K562 (cell line): ENCODE measurements around the gene NR1I3. TPM values are rescaled to one million over a fixed set of nuclear protein-coding genes. Genes with fewer than 3 reads are reported as not detected.
A peak's percentile ranks its signal among the peaks of the same experiment; 100 is the strongest.

ENCODE experiments used
- ATAC-seq: fragments of 200-7000 bp; cut with Tn5 transposase; 3 replicates; pipeline ENCODE4 v1.9.1; 2020; ENCODE audit warnings: moderate library complexity
- BruUV-seq: library from RNA; stranded (reverse); fragments of 400-500 nt; replicated peaks from 2 replicates; lab custom pipeline; 2021; lab: Mats Ljungman, UMichigan
- CTCF ChIA-PET: fragments of 300-600 bp; formaldehyde crosslinking; extraction: SDS; loops from one replicate; lab custom pipeline; 2021; ENCODE audit warnings: low intra/inter-chr PET ratio; lab: Yijun Ruan, JAX
- POLR2A ChIA-PET: fragments of 300-600, 350-650 bp; sonication (Branson Sonifier 250); formaldehyde crosslinking; extraction: SDS; loops from one replicate; lab custom pipeline; 2021; ENCODE audit warnings: antibody characterized with exemption, inconsistent platforms; lab: Yijun Ruan, JAX
- DNase-seq, 4 experiments: peaks; one replicate each; pipeline versions ENCODE4 v3.0.0 to v3.0.0-alpha.2; 2011 to 2018; ENCODE audit warnings: low spot score in 3 of 4, mixed read lengths in 3 of 4; ENCODE audit errors: extremely low read depth in 1 of 4
- FAIRE-seq: peaks from 2 replicates; lab custom pipeline; 2011; peaks lifted over from hg19 to GRCh38; lab: Jason Lieb, UNC
- H2AFZ ChIP-seq: 2 replicates; pipeline ENCODE4 v1.6.0; 2011; ENCODE audit warnings: low read depth, low read length, control low read depth, inconsistent platforms
- H3K27ac ChIP-seq: fragments of 200-600 bp; 3 replicates; pipeline ENCODE4 v1.8.0; 2011; ENCODE audit warnings: low read depth, mild to moderate bottlenecking, control low read depth, inconsistent platforms, low read length, moderate library complexity, mixed read lengths; ENCODE audit errors: extremely low read depth
- H3K27me3 ChIP-seq, 2 experiments: fragments of 300-600 bp in 1 of 2; 2 replicates in 1 of 2; 3 replicates in 1 of 2; pipeline versions ENCODE4 v1.6.0 to v1.8.0; 2011; ENCODE audit warnings: inconsistent platforms in 2 of 2, low read length in 2 of 2, mild to moderate bottlenecking in 1 of 2, mixed read lengths in 1 of 2, moderate library complexity in 1 of 2; ENCODE audit not compliant: control insufficient read depth in 2 of 2, insufficient read depth in 2 of 2
- H3K36me3 ChIP-seq: fragments of 300-600 bp; 3 replicates; pipeline ENCODE4 v1.8.0; 2011; ENCODE audit warnings: mild to moderate bottlenecking, low read length, inconsistent platforms; ENCODE audit not compliant: control insufficient read depth, insufficient read depth
- H3K4me1 ChIP-seq, 2 experiments: fragments of 200-600 bp in 1 of 2; replicated peaks in 1 of 2; 2 replicates in 1 of 2; 3 replicates in 1 of 2; pipeline versions ENCODE4 v1.5.1 to v1.8.0; 2011; ENCODE audit warnings: inconsistent platforms in 2 of 2, low read length in 2 of 2, mild to moderate bottlenecking in 1 of 2, mixed read lengths in 1 of 2, moderate library complexity in 1 of 2; ENCODE audit not compliant: control insufficient read depth in 2 of 2, insufficient read depth in 2 of 2
- H3K4me2 ChIP-seq: 2 replicates; pipeline ENCODE4 v1.6.1; 2011; ENCODE audit warnings: low read length, control low read depth, inconsistent platforms, mixed read lengths; ENCODE audit not compliant: insufficient read depth
- H3K4me3 ChIP-seq: fragments of 200-600 bp; sonication (generic), shearing (Covaris generic); 2 replicates; pipeline ENCODE4 v1.5.1; 2016; ENCODE audit warnings: control low read depth, inconsistent platforms
- H3K79me2 ChIP-seq: fragments of 200-600 bp; 3 replicates; pipeline ENCODE4 v1.8.0; 2011; ENCODE audit warnings: low read length, inconsistent platforms; ENCODE audit not compliant: control insufficient read depth, insufficient read depth
- H3K9ac ChIP-seq, 2 experiments: 2 replicates each; pipeline versions ENCODE4 v1.6.0 to v1.6.1; 2011; ENCODE audit warnings: low read depth in 2 of 2, low read length in 2 of 2, control low read depth in 1 of 2, inconsistent platforms in 1 of 2, mild to moderate bottlenecking in 1 of 2, mixed read lengths in 1 of 2; ENCODE audit not compliant: insufficient read depth in 1 of 2
- H3K9me1 ChIP-seq: one replicate; pipeline ENCODE4 v1.6.0; 2011; ENCODE audit warnings: inconsistent platforms, mild to moderate bottlenecking, low read length, moderate library complexity; ENCODE audit not compliant: control insufficient read depth, insufficient read depth
- H3K9me3 ChIP-seq: replicated peaks from 2 replicates; pipeline ENCODE4 v1.5.1; 2011; ENCODE audit warnings: low read depth, low read length, inconsistent platforms; ENCODE audit not compliant: control insufficient read depth, insufficient read depth
- H4K20me1 ChIP-seq: replicated peaks from 2 replicates; pipeline ENCODE4 v1.6.1; 2011; ENCODE audit warnings: low read length, inconsistent platforms, mixed read lengths; ENCODE audit not compliant: control insufficient read depth, insufficient read depth
- ASH1L ChIP-seq: fragments of 450-650 bp; IDR thresholded peaks from 2 replicates; pipeline ENCODE4 v1.6.1; 2018; ENCODE audit warnings: borderline replicate concordance, mild to moderate bottlenecking, low read depth; ENCODE audit not compliant: partially characterized antibody
- ATF7 ChIP-seq: fragments of 450-650 bp; IDR thresholded peaks from 2 replicates; pipeline ENCODE4 v1.7.1; 2014; ENCODE audit warnings: mild to moderate bottlenecking, moderate library complexity
- CBX3 ChIP-seq, 2 experiments: IDR thresholded peaks; 1 replicate in 1 of 2; 2 replicates in 1 of 2; pipeline ENCODE4 v1.6.1; 2012; ENCODE audit warnings: inconsistent platforms in 2 of 2, low read length in 2 of 2, borderline replicate concordance in 1 of 2, control low read depth in 1 of 2
- CC2D1A ChIP-seq: fragments of 450-650 bp; IDR thresholded peaks from 2 replicates; pipeline ENCODE4 v1.6.1; 2017; ENCODE audit warnings: mild to moderate bottlenecking
- ELF1 ChIP-seq: fragments of 200-800 bp; sonication (Bioruptor generic); IDR thresholded peaks from 2 replicates; pipeline ENCODE4 v1.6.1; 2016; ENCODE audit warnings: missing genetic modification characterization, missing compliant biosample characterization
- LARP7 ChIP-seq: fragments of 450-650 bp; IDR thresholded peaks from 2 replicates; pipeline ENCODE4 v1.6.1; 2016
- MAZ ChIP-seq, 2 experiments: fragments of 450-650 bp in 1 of 2; sonication (generic) in 1 of 2; formaldehyde crosslinking; IDR thresholded peaks in 1 of 2; conservative IDR thresholded peaks in 1 of 2; 2 replicates each; pipeline versions ENCODE4 v1.4.0 to v1.5.0; 2020; ENCODE audit warnings: mild to moderate bottlenecking in 1 of 2, missing genetic modification reagents in 1 of 2
- RAD21 ChIP-seq, 2 experiments: fragments of 250-450 bp in 1 of 2; fragments of 450-650 bp in 1 of 2; sonication (Bioruptor Pico) in 1 of 2; formaldehyde crosslinking in 1 of 2; IDR thresholded peaks in 1 of 2; conservative IDR thresholded peaks in 1 of 2; 2 replicates each; pipeline versions ENCODE4 v1.4.0 to v1.8.0; 2020 to 2022; ENCODE audit warnings: mild to moderate bottlenecking in 2 of 2, moderate library complexity in 1 of 2
- RB1 ChIP-seq: fragments of 450-650 bp; IDR thresholded peaks from 2 replicates; pipeline ENCODE4 v1.6.1; 2017; ENCODE audit warnings: low read depth, mild to moderate bottlenecking
- SMC3 ChIP-seq: conservative IDR thresholded peaks from 2 replicates; pipeline ENCODE4 v1.6.1; 2011; ENCODE audit warnings: low read depth, low read length, improper control_type of control experiment; ENCODE audit not compliant: insufficient read depth
- SPI1 ChIP-seq: IDR thresholded peaks from 2 replicates; pipeline ENCODE4 v1.6.1; 2011; ENCODE audit warnings: low read depth, low read length, control low read depth, borderline replicate concordance
- TFAP4 ChIP-seq: sonication (generic); formaldehyde crosslinking; IDR thresholded peaks from 2 replicates; pipeline ENCODE4 v1.8.0; 2022; ENCODE audit warnings: missing genetic modification reagents, mild to moderate bottlenecking, moderate library complexity, borderline replicate concordance
- XRCC5 ChIP-seq: fragments of 200-400 bp; formaldehyde crosslinking; IDR thresholded peaks from 2 replicates; pipeline ENCODE4 v1.6.1; 2017; ENCODE audit warnings: low read depth, mild to moderate bottlenecking, low read length
- YY1 ChIP-seq, 3 experiments: IDR thresholded peaks; 2 replicates each; pipeline ENCODE4 v1.6.1; 2011; ENCODE audit warnings: low read length in 2 of 3, mild to moderate bottlenecking in 2 of 3, moderate library complexity in 2 of 3, borderline replicate concordance in 1 of 3, control low read depth in 1 of 3, low read depth in 1 of 3; ENCODE audit not compliant: insufficient read depth in 3 of 3, insufficient replicate concordance in 2 of 3, control insufficient read depth in 1 of 3, insufficient read length in 1 of 3; ENCODE audit errors: extremely low read depth in 1 of 3
- ZBTB9 ChIP-seq: fragments of 450-650 bp; formaldehyde crosslinking; IDR thresholded peaks from 2 replicates; pipeline ENCODE4 v1.4.0; 2020; ENCODE audit warnings: mild to moderate bottlenecking, moderate library complexity
- ZNF316 ChIP-seq: fragments of 450-650 bp; IDR thresholded peaks from 2 replicates; pipeline ENCODE4 v1.6.1; 2016
- ZNF384 ChIP-seq: IDR thresholded peaks from 2 replicates; pipeline ENCODE4 v1.6.1; 2012; ENCODE audit warnings: low read depth, low read length, improper control_type of control experiment
- ZNF584 ChIP-seq: fragments of 200-800 bp; sonication (Bioruptor generic); IDR thresholded peaks from 2 replicates; pipeline ENCODE4 v1.6.1; 2016; ENCODE audit warnings: low read depth, mild to moderate bottlenecking, missing genetic modification characterization, missing compliant biosample characterization
- WGBS: fragments of 100-300 bp; shearing (Covaris generic); methylation state at CpG from one replicate; pipeline ENCODE4 v1.1.6; 2016; ENCODE audit warnings: low coverage, mixed read lengths; ENCODE audit not compliant: insufficient coverage; ENCODE audit errors: missing lambda C conversion rate; 5-methylcytosine and 5-hydroxymethylcytosine counted together
- in situ Hi-C: fragments of 300-500 bp; cut with MboI; formaldehyde crosslinking; loops from 4 replicates; pipeline ENCODE4 v1.15.0; 2018; ENCODE audit warnings: inconsistent platforms, mixed read lengths
- intact Hi-C: fragments of 100-400 bp; cut with micrococcal nuclease; formaldehyde crosslinking; loops from 2 replicates; pipeline ENCODE4 v1.14.2; 2022
- polyA plus RNA-seq, 8 experiments: library from polyadenylated mRNA; depleted of rRNA in 4 of 8; stranded (reverse) in 5 of 8; unstranded in 3 of 8; fragments of >200 nt; fragmentation: Nextera tagmentation in 2 of 8; fragmentation: Illumina TruSeq in 1 of 8; extraction: Ambion mirVana in 2 of 8; extraction: Trizol in 1 of 8; gene quantifications; 2 replicates each; pipeline versions ENCODE4 v1.2.1 to v1.2.3, GENCODE V29; 2011 to 2014; ENCODE audit warnings: inconsistent platforms in 1 of 8, missing spikeins in 1 of 8
- total RNA-seq, 7 experiments: library from RNA; depleted of rRNA in 6 of 7; stranded (reverse); fragments of >200 nt in 6 of 7; fragmentation: Illumina TruSeq in 2 of 7; extraction: Trizol in 2 of 7; gene quantifications; 2 replicates each; pipeline versions ENCODE4 v1.2.1 to v1.2.3, GENCODE V29; 2011 to 2021; ENCODE audit warnings: low replicate concordance in 1 of 7

NR1I3 gene
- total and polyA plus RNA-seq, 9 of the 15 experiments (the other 6 are each of a cell fraction or from before 2014, with no cell fraction given) = 0.11 TPM; not detected in 8

GRCh38 chr1:161209790-161210409 is 28.1 kb downstream of the NR1I3 start:
- H3K79me2 ChIP-seq = no peaks in the 10 kb centered on the region
- H4K20me1 ChIP-seq = 0 out of 2 replicates have a peak, but pooled peaks cover 8% of the 10 kb centered on the region
- peaks cover 90% of the 10 kb centered on the region for H3K36me3 ChIP-seq
- ATAC-seq = peak; percentile 99
- ChIA-PET CTCF (interaction anchor here (0.6 to 2.6 kb wide), 7 partner anchors 15 to 828 kb away, joined by 3 to 10 read pairs (median 3); no protein-coding TSS in a partner anchor), POLR2A (interaction anchor here (0.6 to 1.6 kb wide), 3 partner anchors 10 to 380 kb away, joined by 3 to 6 read pairs (median 3); no protein-coding TSS in a partner anchor)
- H3K4me1 ChIP-seq = peaks cover 3 to 4% of the 10 kb centered on the region in 2 experiments; a peak in 1 of 5 replicates
- H3K9ac ChIP-seq = 0 out of 4 replicates have a peak overlapping the region, but pooled peaks of 1 of the 2 experiments have one; percentile 10
- no TSS peak for BruUV-seq
- H3K4me3 ChIP-seq = no peak overlapping the region
- peaks cover 3% of the 10 kb centered on the region for H3K9me1 ChIP-seq
- no peaks in the 10 kb centered on the region for H3K9me3 ChIP-seq
- peak; percentile 86 to 89 (median 86) for DNase-seq
- no peak overlapping the region for H3K27ac ChIP-seq
- H3K27me3 ChIP-seq = no peaks in the 10 kb centered on the region
- peak; percentile 92 for FAIRE-seq
- WGBS = 24% methylated on average over 11 of the region's 11 CpGs
- intact Hi-C loops (loop anchor here (1.0 kb wide), 2 partner anchors 15 to 18 kb away; no protein-coding TSS in a partner anchor), in situ Hi-C loops (no loop called here)
- no peak overlapping the region for H3K4me2 ChIP-seq
- H2AFZ ChIP-seq = no peak overlapping the region
- TF ChIP-seq MAZ (CRISPR knock-in tag; conservative IDR thresholded peaks at IDR 0.05 in 1 of 2, IDR thresholded peaks at IDR 0.05 in 1 of 2) = peak; percentile 32 to 82; a peak in 2 of 4 replicates
- TF ChIP-seq CBX3 (IDR thresholded peaks at IDR 0.05; ENCODE audit: borderline replicate concordance in 1 of 2, low read length in 2 of 2) = 0 out of 3 replicates have a peak, but pooled peaks of 1 of the 2 experiments have one; percentile 9
- 0 out of 2 replicates have a peak, but pooled peaks have one; percentile 24 for TF ChIP-seq ZBTB9 (CRISPR knock-in tag)
- peak; percentile 34; the same call in 1 of the 2 replicates for TF ChIP-seq ELF1
- peak; percentile 44; the same call in 1 of the 2 replicates for TF ChIP-seq ATF7
- TF ChIP-seq ASH1L = no peak
- TF ChIP-seq ZNF584 (CRISPR knock-in tag) = no peak
- peak; percentile 83; the same call in 1 of the 2 replicates for TF ChIP-seq XRCC5
- peak; percentile 88 for TF ChIP-seq SMC3
- peak; percentile 71 for TF ChIP-seq RB1
- TF ChIP-seq ZNF384 = 0 out of 2 replicates have a peak, but pooled peaks have one; percentile 23
- TF ChIP-seq LARP7 = no peak
- peak; percentile 89 to 93 for TF ChIP-seq RAD21 (CRISPR knock-in tag; conservative IDR thresholded peaks at IDR 0.05 in 1 of 2, IDR thresholded peaks at IDR 0.05 in 1 of 2)
- peak; percentile 60; the same call in 1 of the 2 replicates for TF ChIP-seq TFAP4
- TF ChIP-seq ZNF316 = no peak
- 0 out of 2 replicates have a peak, but pooled peaks have one; percentile 13 for TF ChIP-seq CC2D1A
- peak in 1 of 3 experiments; percentile 13 for TF ChIP-seq YY1 (IDR thresholded peaks at IDR 0.05; ENCODE audit: borderline replicate concordance in 1 of 3, control insufficient read depth in 1 of 3, extremely low read depth in 1 of 3, insufficient read depth in 3 of 3, insufficient read length in 1 of 3, insufficient replicate concordance in 2 of 3, low read depth in 1 of 3, low read length in 2 of 3)
- peak; percentile 37; the same call in 1 of the 2 replicates for TF ChIP-seq SPI1
